SJSA1 (cell line): ENCODE results near the gene C2orf76. TPM values are rescaled to one million over a fixed set of nuclear protein-coding genes. Genes with fewer than 3 reads are reported as not detected.
"Not testable (repeated sequence)": the region's sequence is repeated elsewhere in the genome, so short reads cannot be mapped to it uniquely, and the experiment has no call there.

Experiments
- DNase-seq, 2 experiments: peaks; one replicate each; pipeline ENCODE4 v3.0.0-alpha.2; 2015 to 2020; ENCODE audit warnings: low spot score in 2 of 2, low read depth in 1 of 2
- H3K27ac ChIP-seq: fragments of 250-450 bp; sonication (Bioruptor Pico); 2 replicates; pipeline ENCODE4 v1.5.1; 2020; ENCODE audit warnings: mild to moderate bottlenecking, moderate library complexity
- H3K27me3 ChIP-seq: fragments of 250-450 bp; sonication (Bioruptor Pico); replicated peaks from 2 replicates; pipeline ENCODE4 v1.5.1; 2020; ENCODE audit warnings: mild to moderate bottlenecking, moderate library complexity
- H3K36me3 ChIP-seq: fragments of 250-450 bp; sonication (Bioruptor Pico); 2 replicates; pipeline ENCODE4 v1.5.1; 2020; ENCODE audit warnings: mild to moderate bottlenecking
- H3K4me1 ChIP-seq: fragments of 250-450 bp; sonication (Bioruptor Pico); replicated peaks from 2 replicates; pipeline ENCODE4 v1.6.1; 2021; ENCODE audit warnings: mild to moderate bottlenecking
- H3K4me3 ChIP-seq: fragments of 250-450 bp; sonication (Bioruptor Pico); 2 replicates; pipeline ENCODE4 v1.5.1; 2020; ENCODE audit warnings: mild to moderate bottlenecking
- H3K9me3 ChIP-seq: fragments of 250-450 bp; sonication (Bioruptor Pico); replicated peaks from 2 replicates; pipeline ENCODE4 v1.5.1; 2020; ENCODE audit warnings: mild to moderate bottlenecking
- total RNA-seq: library from RNA; depleted of rRNA; stranded (reverse); fragments of >200 nt; shearing (Covaris generic); gene quantifications from 2 replicates; pipeline ENCODE4 v1.2.3, GENCODE V29; 2014

The C2orf76 gene
- total RNA-seq, 1 experiment from 2014 or later, result 18.3 TPM

DNA sequence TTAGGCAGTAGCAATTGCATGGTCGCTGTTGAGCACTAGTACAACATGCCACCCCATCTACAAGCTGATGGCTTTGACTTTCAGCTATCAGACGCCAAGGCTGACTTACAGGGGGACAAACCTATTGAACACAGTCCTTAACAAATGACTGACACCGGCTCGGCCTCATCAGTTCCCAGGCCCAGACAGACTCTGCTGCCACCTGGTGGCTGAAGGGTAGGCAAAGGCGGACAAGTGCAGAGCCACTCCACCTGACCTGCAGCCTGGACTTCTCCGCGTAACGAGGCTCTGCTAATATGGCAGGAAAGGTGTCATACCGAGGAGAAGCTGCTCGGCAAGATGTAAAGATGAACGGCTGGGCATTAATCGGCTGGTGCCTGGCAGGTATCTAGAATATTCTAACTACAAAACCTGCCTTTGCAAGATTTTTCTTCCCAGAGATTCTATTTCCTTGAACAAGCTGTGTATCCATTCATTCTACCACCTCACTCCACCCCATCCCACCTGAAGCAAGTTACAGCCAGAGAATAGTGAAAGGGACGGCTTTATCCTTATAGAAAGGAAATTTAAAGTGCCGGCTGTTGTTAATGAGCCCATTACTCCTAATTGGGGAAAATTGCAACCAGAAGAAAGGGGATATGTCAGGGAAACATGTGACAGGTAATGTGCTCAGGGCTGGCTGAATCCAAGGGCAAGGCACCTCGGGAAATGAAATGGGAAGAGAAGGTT, 75.6 kb downstream of the C2orf76 start:
- no peak overlapping the region for H3K4me3 ChIP-seq
- no peaks in the 10 kb centered on the region for H3K9me3 ChIP-seq
- no peak overlapping the region for H3K27ac ChIP-seq
- DNase-seq, result no peak
- H3K36me3 ChIP-seq, result no peaks in the 10 kb centered on the region
- peaks cover 20% of the 10 kb centered on the region for H3K4me1 ChIP-seq
- no peaks in the 10 kb centered on the region for H3K27me3 ChIP-seq

DNA sequence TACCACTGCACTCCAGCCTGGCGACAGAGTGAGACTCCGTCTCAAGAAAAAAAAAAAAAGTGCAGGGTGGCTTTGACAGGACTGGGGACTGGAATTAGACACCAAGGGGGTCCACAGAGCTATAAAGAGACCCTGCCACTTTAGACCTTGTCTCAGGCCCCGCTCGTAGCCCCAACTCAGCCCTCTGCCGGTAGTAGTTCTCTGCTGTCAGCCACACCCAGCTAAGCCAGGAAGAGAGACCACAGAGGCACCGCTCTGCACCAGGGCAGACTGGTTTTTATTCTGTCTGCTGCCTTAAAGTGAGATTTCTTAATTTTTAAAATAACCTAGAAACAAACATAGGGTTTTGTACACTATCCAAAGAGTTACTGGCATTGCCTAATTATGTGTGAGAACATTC, 77.0 kb downstream of the C2orf76 start:
- Histone ChIP-seq H3K36me3 (no peaks in the 10 kb centered on the region), H3K27ac (no peak overlapping the region), H3K27me3 (no peaks in the 10 kb centered on the region), H3K9me3 (no peaks in the 10 kb centered on the region), H3K4me1 (peaks cover 20% of the 10 kb centered on the region), H3K4me3 (no peak overlapping the region)
- DNase-seq, result no peak

DNA sequence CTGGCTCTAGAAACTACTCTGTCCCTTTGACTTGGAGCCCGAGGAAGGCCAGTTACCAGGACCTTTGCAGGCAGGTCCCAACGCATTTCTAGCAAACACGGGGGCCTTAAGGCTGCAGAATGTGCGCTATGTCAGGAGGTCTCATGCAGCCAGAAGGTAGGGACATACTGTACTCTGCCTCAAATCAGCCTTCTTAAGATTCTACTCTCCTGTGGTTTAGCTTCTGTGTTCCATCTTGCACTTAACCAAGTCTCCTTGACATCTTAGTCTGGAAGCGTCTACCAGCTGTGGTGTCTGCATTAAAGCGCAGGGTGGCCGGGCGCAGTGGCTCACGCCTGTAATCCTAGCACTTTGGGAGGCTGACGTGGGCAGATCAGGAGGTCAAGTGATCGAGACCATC, 77.5 kb downstream of the C2orf76 start:
- DNase-seq, result no peak
- H3K9me3 ChIP-seq, result no peaks in the 10 kb centered on the region
- H3K27me3 ChIP-seq, result no peaks in the 10 kb centered on the region
- no peak overlapping the region for H3K27ac ChIP-seq
- H3K36me3 ChIP-seq, result no peaks in the 10 kb centered on the region
- H3K4me1 ChIP-seq, result peaks cover 20% of the 10 kb centered on the region
- H3K4me3 ChIP-seq, result no peak overlapping the region

DNA sequence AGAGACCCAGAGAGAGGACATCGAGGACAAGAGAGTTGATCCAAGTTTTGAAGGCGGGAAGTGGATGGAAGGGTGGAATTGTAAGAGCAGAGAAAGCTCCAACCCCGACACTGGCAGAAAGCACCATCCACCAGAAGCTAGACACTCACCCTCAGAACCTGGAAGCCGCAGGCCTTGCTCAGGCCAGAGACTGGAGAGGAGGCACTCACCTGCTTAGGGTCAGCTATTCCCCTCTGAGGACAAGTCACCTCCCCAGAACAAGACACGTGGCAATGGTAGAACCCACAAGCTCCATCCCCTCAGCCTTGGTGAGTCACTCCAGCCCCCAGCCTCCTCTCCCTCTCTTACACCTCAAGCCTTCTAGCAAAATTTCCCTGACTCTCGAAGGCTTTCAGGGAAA, 78.1 kb downstream of the C2orf76 start:
- Histone ChIP-seq H3K27me3 (no peaks in the 10 kb centered on the region), H3K27ac (no peak overlapping the region), H3K9me3 (no peaks in the 10 kb centered on the region), H3K4me3 (no peak overlapping the region), H3K36me3 (no peaks in the 10 kb centered on the region), H3K4me1 (peaks cover 20% of the 10 kb centered on the region)
- DNase-seq, result no peak

DNA sequence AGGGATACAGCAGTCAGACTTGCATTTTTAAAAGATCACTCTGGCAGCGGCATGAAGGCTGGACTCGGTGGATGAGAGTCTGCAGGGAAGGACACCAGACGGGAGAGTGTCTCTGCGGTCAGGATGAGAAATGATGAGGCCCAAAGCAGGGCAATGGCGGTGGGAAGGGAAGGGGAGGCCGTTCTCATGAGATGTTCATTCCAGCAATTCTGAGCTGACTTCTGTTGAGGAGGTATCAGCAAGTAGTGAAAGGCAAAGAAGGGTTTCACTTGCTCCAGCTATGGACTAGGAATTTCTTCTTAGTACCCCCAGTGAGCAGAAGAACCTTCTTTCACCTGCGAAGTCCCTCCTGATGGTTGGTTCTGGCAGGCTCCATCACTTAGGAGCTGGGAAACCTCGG, 80.0 kb downstream of the C2orf76 start:
- Histone ChIP-seq H3K9me3 (no peaks in the 10 kb centered on the region), H3K27ac (no peak overlapping the region), H3K4me1 (peaks cover 4% of the 10 kb centered on the region), H3K27me3 (no peaks in the 10 kb centered on the region), H3K4me3 (no peak overlapping the region), H3K36me3 (no peaks in the 10 kb centered on the region)
- no peak for DNase-seq

DNA sequence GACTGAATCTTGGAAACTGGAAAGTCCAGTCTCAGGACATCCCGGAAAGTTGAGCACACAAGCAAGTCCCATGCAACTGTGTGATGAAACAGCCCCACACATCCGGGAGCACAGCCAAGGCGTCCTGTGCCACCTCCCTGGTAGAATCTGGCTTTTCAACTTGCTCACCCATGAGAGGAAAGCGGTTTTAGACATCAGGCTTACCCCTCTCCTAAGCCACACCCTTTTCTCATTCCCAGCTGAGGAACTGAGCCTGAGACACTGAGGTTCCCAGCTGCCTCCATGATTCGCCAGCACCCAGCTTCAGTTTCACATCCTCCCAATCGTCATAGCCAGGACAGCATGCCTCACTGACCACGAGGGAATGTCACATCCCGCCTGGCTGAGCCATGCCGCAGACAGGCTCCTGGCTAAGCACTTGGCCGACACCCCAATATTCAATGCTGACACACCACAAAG, 82.7 kb downstream of the C2orf76 start:
- no peak overlapping the region for H3K4me3 ChIP-seq
- no peak for DNase-seq

DNA sequence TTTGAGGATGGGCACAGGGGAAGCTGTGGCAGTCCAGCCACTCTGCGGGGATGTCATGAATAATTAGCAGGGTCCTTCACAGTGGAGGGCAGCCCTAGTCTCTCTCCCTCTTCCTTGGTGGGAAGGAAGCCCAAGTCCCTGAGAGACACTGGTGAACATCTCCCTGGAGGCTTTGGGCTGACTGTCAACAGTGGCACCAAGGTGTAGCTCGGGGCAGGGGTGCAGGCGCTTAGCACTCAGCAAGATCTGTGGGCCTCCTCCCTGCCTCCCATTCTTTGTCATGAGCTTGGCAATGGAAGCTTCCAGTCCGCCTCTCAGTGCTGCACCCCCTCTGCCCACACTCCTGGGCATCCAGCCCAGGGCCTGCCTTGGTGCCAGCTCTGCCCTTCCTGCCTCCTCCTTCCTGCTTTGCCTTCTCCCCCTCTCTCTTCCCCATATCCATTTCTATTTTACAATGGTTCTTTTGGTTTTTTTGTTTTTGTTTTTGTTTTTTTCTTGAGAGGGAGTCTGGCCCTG, 83.6 kb downstream of the C2orf76 start:
- no peak overlapping the region for H3K27ac ChIP-seq

More for the DNA sequence above, 82.7 kb downstream of the C2orf76 start:
- H3K27me3 ChIP-seq, result no peaks in the 10 kb centered on the region
- H3K4me1 ChIP-seq, result no peaks in the 10 kb centered on the region
- no peaks in the 10 kb centered on the region for H3K36me3 ChIP-seq
- no peaks in the 10 kb centered on the region for H3K9me3 ChIP-seq
- H3K27ac ChIP-seq, result no peak overlapping the region

DNA sequence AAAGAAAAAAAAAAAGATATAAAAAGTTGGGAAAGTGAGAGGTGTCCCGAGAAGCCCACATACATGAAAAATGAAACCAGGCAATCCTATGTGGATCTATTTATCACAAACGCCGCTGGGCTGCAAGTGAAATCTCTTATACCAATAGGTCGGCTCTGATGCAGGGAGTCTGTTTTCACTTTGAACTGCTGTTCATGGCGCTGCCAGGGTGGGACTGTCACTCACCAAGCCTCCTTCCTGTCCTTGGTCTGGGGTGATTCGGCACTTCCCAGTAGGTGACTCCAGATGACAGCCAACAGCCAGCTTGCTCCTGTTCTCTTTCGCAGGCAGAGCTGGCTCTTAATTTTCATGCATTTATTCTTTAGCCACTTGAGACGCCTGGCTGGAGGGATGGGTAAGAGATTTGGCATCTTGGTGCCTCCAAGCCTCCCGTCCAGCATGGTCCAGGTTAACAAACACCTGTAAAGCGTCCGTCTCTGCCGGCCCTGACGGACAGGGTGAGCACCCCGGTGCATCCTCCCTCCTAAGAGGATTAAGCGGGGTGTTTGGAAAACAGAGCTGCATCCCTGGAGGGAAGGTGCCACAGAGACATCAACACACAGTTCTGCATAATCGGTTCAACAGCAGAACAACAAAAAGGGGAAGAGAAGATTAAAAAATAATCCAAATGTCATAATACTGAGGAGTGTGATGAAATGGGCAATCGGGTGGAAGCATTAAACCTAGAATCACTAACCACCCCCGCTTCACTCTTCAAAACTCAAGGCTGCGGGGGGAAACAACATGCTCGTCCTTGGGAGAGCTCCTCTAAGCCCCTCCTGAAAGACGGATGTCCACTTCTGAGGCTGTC, 84.3 kb downstream of the C2orf76 start:
- Histone ChIP-seq H3K9me3 (no peaks in the 10 kb centered on the region), H3K27ac (no peak overlapping the region), H3K4me1 (no peaks in the 10 kb centered on the region), H3K4me3 (no peak overlapping the region), H3K27me3 (no peaks in the 10 kb centered on the region), H3K36me3 (no peaks in the 10 kb centered on the region)
- no peak for DNase-seq

More for the DNA sequence above, 83.6 kb downstream of the C2orf76 start:
- no peak for DNase-seq
- no peaks in the 10 kb centered on the region for H3K4me1 ChIP-seq
- no peaks in the 10 kb centered on the region for H3K9me3 ChIP-seq
- H3K36me3 ChIP-seq, result no peaks in the 10 kb centered on the region
- H3K4me3 ChIP-seq, result no peak overlapping the region
- no peaks in the 10 kb centered on the region for H3K27me3 ChIP-seq

DNA sequence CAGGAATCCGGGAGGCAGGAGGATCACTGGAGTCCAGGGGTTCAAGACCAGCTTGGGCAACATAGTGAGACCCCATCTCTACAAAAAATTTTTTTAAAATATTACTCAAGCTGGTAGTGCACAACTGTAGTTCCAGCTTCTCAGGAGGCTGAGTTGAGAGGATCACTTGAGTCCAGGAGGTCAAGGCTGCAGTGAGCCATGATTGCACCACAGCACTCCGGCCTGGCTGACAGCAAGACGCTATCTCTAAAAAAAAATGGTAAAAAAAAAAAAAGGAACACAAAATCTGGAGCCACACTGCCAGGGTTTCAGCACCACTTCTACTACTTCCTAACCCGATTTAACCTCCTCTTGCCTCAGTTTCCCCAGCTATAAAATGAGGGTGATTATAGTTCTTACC, 86.0 kb downstream of the C2orf76 start:
- H3K4me1 ChIP-seq, result no peaks in the 10 kb centered on the region
- no peak overlapping the region for H3K4me3 ChIP-seq
- no peak overlapping the region for H3K27ac ChIP-seq
- DNase-seq, result no peak
- H3K27me3 ChIP-seq, result no peaks in the 10 kb centered on the region
- H3K36me3 ChIP-seq, result no peaks in the 10 kb centered on the region
- no peaks in the 10 kb centered on the region for H3K9me3 ChIP-seq

DNA sequence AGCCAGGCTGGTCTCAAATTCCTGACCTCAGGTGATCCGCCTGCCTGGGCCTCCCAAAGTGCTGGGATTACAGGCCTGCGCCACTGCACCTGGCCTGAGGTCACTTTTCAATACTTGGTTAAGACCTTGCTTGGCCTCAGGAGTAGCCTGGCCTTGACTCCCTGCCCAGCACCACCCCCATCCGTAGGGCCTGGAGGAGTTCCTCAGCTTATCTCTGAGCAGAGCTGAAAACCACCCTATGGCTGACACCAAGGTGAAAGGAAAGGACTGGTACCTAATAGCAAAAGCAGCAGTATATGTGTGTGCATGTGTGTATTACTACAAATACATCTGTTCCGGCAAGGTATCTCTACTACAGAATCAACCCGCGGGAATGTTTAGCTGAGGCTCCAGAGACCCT, 87.0 kb downstream of the C2orf76 start:
- no peak for DNase-seq
- Histone ChIP-seq H3K4me1 (no peaks in the 10 kb centered on the region), H3K27me3 (no peaks in the 10 kb centered on the region), H3K36me3 (no peaks in the 10 kb centered on the region), H3K9me3 (no peaks in the 10 kb centered on the region), H3K27ac (no peak overlapping the region), H3K4me3 (no peak overlapping the region)

DNA sequence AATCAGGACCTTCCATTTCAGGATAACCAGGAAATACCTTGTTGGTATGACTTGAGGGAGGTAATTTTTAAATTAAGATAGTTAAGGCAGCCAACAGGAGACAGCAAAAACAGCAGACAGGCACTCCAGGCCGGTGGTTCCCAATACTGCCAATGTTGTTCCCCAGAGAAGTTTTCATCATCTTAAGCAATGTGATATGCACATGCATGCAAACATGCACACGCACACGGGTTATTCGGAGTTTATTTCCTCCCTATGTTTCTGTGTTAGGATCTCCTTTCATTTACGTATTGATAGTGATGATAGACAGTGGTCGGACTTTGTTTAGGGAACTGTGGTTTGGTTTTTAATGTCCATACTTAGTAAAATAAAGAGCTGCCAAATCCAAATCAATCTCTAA, 87.7 kb downstream of the C2orf76 start:
- no peak for DNase-seq
- Histone ChIP-seq H3K27me3 (no peaks in the 10 kb centered on the region), H3K27ac (no peak overlapping the region), H3K4me1 (no peaks in the 10 kb centered on the region), H3K36me3 (no peaks in the 10 kb centered on the region), H3K9me3 (no peaks in the 10 kb centered on the region), H3K4me3 (no peak overlapping the region)

DNA sequence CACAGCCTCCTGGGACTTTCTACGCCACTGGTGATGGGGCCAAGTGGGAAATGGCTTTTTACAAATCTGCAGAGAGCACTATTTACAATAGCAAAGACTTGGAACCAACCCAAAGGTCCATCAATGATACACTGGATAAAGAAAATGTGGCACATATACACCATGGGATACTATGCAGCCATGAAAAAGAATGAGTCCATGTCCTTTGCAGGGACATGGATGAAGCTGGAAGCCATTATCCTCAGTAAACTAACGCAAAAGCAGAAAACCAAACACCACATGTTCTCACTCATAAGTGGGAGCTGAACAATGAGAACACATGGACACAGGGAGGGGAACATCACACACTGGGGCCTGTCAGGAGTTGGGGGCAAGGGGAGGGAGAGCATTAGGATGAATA, 88.2 kb downstream of the C2orf76 start:
- not testable (repeated sequence) for H3K4me3 ChIP-seq, H3K27ac ChIP-seq, DNase-seq, H3K9me3 ChIP-seq, H3K36me3 ChIP-seq, H3K27me3 ChIP-seq, H3K4me1 ChIP-seq

DNA sequence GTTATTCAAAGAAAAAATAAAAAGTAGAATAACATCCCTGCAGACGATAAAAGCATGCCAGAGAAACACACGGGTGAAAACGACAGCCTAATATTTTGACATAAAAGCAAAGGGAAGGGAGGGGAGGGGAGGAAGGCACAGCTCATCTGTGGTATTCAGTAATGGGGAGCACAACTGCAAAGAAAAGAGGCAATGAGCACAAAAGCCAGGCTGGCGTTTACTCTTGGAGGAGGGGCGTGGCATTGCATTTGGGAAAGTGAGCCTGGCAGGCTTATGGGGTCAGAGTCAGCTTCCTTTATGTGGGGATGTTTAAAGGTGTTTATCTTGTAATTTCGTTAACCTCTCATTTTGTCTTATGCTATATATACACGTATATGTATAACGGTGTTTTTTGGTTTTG, 89.8 kb downstream of the C2orf76 start:
- H3K4me1 ChIP-seq, result no peaks in the 10 kb centered on the region
- H3K27ac ChIP-seq, result no peak overlapping the region
- H3K36me3 ChIP-seq, result no peaks in the 10 kb centered on the region
- H3K4me3 ChIP-seq, result no peak overlapping the region
- no peaks in the 10 kb centered on the region for H3K9me3 ChIP-seq
- DNase-seq, result no peak
- no peaks in the 10 kb centered on the region for H3K27me3 ChIP-seq

DNA sequence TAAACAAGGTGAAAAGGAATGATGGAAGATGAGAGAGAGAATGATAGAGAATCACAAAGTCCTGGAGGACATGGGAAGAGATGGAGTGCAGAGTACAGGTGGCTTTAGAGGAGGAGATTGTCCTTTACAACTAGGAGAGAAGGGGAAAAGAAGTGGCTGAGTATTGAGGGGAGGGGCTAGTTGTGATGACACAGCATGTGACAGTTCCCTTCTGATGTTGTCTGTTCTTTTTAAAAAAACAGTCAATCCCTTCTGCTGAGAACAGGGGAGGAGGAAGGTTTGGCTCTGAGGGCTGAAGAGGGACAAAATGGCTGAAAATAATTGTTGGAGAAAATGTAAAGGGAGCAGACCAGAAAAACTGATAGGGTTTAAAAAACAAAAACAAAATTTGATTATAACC, 99.0 kb downstream of the C2orf76 start:
- H3K36me3 ChIP-seq, result peaks cover 18% of the 10 kb centered on the region
- no peak overlapping the region for H3K4me3 ChIP-seq
- H3K27me3 ChIP-seq, result 0 out of 2 replicates have a peak, but pooled peaks cover 6% of the 10 kb centered on the region
- no peak overlapping the region for H3K27ac ChIP-seq
- H3K9me3 ChIP-seq, result no peaks in the 10 kb centered on the region
- peaks cover 4% of the 10 kb centered on the region for H3K4me1 ChIP-seq
- no peak for DNase-seq
